ENCODE results near the gene SIM1.

- TF ChIP-seq CTCF (IDR thresholded peaks at IDR 0.05; ENCODE audit: low read length) (no peak), EZH2 (IDR thresholded peaks at IDR 0.05; ENCODE audit: borderline replicate concordance, low read length) (no peak)
These were observed 114.6 kb downstream of the SIM1 start for GRCh38 chr6:100350139-100350538.

Measured in OCI-LY1 (cell line).